ENCODE data around the gene TSPAN5.
"Not testable (repeated sequence)": the region's sequence is repeated elsewhere in the genome, so short reads cannot be mapped to it uniquely, and the experiment has no call there.

TSPAN5 gene

DNA sequence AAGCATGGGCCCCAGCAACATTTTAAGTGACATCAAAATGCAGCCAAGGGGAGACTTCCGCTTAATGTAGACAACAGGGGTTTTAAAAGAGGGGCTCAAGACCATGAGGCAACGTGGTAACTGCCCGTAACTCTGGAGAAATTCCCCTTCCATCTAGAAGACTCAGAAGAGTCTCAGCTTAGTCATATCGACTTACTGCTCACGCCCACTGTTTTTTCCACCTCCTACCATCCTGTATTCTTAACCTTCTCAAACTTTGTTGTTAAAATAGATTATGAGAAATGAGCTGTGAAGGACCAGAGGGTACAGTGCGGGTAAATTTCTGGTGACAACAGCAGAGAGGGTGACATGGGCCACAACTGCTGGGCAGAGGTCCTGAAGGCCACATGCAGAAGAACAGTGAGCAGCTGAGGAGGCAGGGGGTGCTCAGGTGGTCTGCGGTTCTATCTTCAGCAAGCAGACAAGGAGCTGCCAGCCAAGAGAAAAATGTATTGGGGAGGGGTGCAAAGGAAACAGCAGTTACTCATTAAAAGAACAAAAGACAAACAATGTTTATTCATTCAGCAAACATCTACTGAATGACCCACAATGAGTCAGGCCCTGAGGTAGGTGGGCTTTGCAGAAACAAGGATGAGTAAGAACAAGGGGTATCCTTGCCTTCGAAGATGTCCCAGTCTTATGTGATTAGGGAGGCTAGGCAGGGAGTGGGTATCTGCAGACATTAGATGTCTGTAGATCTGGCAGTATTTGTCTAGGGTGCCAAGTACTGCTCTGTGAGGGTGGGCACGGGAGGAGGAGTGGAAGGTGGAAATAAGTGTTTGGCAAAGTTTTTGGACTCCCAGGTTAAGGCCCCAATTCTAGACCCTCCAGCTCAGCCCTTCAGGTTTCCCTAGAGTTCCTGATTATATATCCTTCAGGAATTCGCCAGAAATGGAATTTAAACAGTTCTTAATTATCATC, 175.3 kb downstream of the TSPAN5 start:
- DNase-seq: no peak

DNA sequence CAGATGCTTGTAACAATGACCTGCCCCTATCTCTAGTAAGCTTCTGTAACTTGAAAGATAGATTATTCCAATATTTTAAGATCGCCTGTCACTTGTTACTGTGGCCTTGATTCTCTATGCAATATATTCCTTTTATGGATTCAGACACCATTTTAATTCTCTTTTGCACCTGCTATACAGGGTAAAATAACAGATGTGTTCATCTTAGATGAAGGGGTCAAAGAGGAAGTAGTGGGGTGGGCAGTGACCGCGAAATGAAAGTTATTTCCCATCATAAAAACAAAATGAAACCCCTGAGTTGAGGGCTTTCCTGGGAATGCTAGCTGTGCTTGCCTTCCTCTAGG, 175.9 kb downstream of the TSPAN5 start:
- no peak for DNase-seq

DNA sequence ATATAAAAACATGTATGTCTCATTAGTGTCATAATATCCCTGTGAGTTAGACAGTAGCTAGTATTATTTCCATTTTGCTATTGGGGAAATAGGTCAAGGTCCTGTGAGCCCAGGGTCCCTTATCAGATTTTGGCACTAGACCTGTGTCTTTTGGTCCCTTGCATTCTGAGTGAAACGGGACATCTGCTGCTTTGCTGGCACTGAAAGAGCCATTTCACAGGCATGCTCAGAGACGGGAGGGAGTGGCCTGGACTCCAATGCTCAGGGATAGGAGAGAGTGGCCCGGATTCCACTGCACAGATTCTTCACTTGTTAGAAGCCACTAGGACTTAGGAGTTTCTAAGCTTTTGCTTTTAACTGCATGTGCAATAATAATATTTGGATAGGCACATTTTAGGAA, 177.2 kb downstream of the TSPAN5 start:
- DNase-seq: no peak

DNA sequence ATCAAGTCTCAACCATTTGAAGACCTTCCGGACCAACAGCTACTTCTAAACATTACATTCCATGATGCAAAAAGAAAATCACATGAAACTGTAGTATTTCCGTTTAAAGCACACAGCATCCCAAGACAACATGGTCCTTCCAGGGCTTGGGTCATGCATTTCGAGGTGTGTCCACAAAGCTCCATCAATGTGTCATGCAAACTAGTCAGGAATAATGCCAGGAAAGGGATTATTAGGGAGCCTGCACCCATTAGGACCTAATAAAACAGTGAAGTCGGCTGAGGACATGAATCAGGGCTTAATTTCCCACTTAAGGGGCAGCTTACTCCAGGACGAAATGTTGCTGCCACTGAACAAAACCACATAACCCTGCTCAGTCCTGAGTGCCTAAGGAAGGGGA, 177.9 kb downstream of the TSPAN5 start:
- no peak for DNase-seq

DNA sequence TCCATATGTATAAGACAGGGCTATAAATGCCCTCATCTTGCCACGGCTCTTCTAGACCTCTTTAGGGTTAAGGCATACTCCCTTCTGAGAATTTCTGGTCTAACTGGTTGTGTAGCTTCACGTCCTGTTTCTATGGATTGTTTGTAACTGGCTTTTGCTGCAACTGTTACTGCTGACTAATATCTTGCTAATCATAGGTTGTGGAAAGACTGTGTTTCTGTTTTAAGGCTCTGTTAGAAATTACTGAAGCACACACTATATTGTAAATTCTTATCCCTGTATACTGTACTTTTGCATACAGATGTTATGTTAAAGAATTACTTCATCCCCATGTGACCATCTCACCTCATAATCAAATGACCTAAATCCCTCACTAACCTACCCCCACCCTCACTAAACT, 178.8 kb downstream of the TSPAN5 start:
- DNase-seq: not testable (repeated sequence)

DNA sequence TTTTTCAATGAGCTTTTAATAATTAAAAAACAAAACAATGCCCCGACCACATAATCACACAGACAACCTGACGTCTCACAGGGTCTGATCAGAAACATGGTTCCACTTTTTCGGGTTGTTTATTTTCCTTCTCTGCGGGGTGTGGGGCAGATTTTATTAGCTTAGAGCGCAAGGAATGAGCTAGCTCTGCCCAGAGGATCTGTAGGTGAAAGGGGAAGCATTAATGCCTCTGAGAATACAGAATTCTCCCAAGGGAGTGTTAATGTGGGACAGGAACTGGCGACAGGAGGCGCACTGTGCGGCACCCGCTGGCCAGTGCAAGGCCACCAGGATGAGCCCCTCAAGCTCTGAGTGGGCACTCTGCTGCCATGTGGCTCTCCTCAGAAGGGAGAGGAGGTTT, 181.5 kb downstream of the TSPAN5 start:
- no peak for DNase-seq

DNA sequence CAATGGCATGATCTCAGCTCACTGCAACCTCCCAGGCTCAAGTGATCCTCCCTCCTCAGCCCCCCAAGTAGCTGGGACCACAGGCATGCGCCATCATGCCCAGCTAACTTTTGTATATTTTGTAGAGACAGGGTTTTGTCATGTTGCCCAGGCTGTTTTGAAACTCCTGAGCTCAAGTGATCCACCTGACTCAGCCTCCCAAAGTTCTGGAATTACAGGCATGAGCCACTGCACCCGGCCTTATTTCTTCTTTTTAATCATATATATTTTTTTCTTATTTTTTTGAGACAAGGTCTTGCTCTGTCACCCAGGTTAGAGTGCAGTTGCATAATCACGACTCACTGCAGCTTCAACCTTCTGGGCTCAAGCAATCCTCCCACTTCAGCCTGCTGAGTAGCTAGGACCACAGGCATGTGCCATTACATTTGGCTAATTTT, 184.0 kb downstream of the TSPAN5 start:
- no peak for DNase-seq

DNA sequence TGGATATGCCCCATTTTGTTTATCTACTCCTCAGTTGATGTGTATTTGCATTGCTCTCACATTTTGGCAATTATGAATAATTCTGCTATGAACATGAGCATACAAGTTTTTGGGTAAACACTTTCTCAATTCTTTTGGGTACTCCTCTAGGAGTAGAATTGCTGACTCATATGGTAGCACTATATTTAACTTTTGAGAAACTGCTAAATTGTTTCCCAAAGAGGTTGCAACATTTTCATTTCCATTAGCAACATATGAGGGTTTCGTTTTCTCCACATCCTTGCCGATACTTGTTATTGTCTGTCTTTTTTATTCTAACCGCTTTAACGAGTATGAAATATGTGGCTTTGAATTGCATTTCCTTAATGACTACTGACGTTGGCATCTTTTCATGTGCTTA, 185.4 kb downstream of the TSPAN5 start:
- no peak for DNase-seq

DNA sequence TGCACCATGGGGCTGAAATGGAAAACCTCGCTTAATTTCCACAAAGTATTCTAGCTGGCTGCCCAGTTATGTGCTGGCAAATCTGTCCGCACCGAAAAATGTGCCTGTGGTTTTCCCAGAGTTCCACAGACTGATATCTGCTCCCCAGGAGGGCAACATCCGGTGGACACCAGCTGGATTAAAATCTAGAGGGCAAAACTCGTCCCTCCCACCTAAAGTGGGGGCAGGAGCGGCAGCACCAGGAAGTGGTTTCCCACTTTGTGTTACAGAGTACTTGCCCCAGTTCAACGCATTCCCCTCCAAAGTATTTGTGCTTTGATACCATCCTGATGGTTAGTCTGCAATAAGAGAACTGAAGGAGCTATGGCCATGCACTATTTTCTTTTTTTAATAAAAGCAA, 187.6 kb downstream of the TSPAN5 start:
- no peak for DNase-seq

DNA sequence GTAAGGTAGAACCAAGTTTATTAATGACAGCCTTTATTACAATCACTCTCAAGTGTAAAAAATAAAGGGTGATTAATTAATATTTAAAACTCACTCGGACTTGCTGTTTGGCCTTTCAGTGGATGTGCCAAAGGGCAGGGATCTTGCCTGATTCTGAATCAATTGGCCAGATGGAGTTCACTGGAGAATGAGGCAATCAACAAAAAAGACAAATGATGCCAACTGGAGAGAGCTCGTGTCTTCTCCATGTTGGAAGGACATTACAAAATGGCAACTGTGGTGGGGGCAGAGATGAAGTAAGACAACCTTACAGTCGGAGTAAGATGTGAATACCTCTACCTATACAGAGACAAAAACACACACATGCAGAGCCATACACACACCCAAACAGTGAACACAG, 188.0 kb downstream of the TSPAN5 start:
- no peak for DNase-seq

DNA sequence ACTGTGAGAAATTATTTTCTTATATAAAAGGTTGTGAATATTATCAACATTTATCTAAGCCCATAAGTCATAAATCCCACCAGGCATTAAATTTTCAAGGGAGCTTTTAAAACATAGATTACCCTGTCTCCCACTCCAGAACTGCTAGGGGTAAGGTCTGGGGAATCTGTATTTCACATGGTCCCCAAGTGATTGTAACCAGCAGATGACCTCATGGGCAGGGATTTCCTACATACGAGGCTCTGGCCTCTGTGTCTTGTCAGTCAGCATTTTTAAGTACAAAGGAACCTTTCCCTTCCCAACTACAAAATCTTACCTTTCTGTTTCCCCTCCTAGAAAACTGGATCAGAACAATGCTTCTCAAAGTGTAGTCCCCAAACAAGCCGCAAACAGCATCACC, 188.6 kb downstream of the TSPAN5 start:
- DNase-seq: no peak

DNA sequence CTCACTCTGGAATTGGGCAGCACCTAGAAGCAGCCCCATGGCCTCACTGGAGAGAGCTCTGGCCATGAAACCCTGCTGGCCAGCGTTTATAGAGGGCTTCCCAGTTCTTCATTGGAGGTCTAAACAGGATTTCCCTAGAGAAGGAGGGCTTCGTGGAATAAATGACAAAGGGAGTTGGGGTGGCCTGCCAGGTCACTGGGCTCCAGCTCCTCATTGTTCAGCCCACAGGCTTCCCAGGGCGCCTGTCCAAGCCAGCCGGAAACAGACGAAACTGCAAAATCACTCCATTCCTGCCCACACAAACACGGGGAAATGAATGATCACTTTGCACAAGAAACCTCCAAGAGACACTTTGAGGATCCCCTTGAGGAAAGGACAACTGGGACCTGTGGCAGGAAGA, 189.7 kb downstream of the TSPAN5 start:
- no peak for DNase-seq

DNA sequence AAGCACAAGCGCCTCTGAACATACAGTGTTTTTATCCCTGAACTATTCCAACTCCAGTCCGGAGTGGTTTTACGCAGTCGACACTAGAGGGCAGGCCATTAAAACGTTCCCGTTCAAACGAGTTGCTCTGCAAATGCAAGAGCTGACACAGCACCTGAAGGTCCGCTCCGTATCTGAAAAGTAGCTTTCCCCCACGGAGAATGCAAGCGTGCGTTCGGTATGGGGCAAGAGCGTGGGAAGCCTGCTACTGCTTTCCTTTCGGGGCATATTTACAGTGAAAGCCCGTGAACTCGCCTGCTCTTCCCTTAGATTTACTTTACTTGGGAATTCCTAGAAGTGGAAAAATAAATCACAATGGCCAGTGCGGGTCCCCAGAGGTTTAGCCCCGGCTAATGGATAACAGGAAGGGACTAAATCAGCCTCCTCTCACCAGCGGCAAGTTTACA, 190.8 kb downstream of the TSPAN5 start:
- peak; percentile 7 for DNase-seq

DNA sequence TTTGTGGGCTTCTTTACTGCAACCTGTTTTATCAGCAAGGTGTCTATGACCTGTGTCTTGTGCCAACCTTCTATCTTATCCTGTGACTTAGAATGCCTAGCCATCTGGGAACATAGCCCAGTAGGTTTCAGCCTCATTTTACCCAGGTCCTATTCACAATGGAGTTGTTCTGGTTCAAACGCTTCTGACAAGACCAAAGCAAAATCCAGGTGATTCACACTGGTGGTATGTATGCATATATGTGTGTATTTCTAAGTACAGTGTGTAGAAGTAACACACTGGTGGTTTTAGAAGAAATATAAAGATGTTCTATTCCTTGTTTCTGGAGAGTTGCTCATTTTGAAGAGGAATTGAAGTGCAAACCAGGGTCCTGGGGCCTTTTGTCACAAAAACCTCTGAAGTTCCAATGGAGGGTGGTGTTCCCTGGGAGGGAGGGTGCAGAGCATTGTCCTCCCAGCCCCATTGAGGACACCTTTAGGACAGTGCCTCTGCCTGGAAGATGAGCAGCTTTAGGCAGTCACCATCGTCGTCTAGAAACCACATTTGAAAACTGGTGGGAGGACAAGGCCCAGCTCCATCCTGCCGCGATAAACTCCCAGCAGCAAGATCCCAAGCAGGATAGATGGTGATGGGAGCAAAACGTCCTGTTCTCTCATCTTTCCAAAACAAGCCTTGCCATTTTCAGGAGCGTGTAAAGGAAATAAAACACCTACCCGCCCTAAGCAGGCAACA, 191.4 kb downstream of the TSPAN5 start:
- no peak for DNase-seq

DNA sequence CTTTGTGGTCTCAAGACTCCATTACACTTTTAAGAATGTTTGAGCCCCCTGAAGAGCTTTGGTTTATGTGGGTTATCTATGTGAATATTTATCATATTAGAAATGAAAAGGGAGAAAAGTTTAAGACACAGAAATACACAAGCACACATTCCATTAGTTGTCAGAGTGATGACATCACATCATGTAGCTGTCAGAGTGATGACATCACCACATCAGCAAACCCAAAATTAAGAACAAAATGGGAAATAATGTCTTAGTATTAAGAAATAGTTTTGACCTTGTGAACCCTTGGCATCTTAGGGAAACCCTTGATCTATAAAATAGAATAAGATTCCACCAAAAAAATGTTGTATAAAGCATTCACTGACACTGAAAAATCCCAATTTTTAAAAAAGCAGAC, 195.9 kb downstream of the TSPAN5 start:
- DNase-seq: no peak

DNA sequence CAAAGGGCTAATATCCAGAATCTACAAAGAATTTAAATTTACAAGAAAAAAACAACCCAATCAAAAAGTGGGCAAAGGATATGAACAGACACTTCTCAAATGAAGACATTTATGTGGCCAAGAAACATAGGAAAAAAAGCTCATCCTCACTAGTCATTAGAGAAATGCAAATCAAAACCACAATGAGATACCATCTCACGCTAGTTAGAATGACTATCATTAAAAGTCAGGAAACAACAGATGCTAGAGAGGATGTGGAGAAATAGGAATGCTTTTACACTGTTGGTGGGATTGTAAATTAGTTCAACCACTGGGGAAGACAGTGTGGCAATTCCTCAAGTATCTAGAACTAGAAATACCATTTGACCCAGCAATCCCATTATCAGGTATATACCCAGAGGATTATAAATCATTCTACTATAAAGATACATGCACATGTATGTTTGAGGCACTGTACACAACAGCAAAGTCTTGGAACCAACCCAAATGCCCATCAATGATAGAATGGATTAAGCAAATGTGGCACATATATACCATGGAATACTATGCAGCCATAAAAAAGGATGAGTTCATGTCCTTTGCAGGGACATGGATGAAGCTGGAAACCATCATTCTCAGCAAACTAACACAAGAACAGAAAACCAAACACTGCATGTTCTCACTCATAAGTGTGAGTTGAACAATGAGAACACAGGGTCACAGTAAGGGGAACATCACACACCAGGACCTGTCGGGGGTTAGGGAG, 197.1 kb downstream of the TSPAN5 start:
- not testable (repeated sequence) for DNase-seq

DNA sequence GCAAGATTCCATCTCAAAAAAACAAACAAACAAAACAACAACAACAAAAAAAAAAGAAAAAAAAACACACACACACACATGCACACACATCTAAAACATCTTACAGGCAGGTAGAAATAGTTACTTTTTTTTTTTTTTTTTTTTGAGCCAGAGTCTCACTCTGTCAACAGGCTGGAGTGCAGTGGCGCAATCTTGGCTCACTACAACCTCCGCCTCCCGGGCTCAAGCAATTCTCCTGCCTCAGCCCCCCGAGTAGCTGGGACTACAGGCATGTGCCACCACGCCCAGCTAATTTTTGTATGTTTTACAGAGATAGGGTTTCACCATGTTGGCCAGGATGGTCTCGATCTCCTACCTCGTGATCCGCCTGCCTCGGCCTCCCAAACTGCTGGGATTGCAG, 201.0 kb downstream of the TSPAN5 start:
- DNase-seq: not testable (repeated sequence)

DNA sequence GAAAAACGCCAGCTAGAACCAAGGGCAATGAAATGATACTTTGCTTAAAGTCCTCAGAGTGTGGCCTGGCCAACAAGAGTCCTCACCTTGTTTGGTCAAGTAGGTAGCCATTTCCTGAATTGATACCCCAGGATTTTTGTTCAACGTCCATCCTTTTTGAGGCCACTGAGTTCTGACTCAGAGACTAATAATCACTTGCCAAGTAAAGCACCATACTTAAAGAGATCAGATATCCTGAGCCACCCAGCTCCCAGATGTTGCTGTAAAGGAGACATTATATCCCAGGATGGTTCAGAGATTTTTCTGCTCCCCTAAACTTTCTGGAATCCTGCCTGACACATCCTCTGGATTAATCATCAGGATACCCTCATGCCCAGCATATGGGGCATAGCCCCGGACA, 206.3 kb downstream of the TSPAN5 start:
- DNase-seq: no peak

DNA sequence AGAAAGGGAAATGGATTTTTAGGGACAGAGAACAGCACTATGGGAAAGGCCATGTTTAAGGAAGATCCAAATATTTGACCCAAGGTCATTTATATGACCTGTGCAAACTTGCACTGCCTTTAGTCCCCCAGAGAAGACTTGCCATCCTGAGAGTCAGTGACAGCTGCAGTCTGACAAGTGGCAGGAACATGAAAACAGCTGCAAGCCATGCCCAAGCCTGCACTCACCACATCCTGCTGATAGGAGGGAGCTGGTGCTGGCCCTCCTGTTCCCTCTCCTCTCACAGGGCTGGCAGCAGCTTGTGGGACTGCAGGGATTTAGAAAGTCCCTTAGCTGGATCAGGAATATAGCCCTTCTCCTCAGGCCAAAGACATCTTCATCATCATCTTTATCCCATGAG, 209.5 kb downstream of the TSPAN5 start:
- no peak for DNase-seq

DNA sequence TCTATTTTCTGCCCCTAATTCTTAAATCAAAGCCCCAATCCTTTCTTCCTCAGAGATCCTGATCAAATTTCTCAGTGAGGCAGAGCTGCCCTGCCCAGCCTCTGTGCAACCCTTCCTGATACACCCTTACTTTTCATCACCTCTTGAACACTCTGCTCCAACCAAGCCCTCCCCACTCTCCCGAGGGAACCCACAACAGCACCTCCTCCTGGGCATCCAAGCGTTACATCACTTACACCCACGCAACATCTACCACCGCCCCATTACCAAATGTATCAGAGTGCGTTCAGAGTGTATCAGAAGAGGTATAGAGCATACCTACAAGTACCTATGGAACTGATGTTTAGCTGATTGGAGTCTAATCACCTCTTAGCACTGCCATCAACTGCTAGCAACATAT, 210.8 kb downstream of the TSPAN5 start:
- no peak for DNase-seq

DNA sequence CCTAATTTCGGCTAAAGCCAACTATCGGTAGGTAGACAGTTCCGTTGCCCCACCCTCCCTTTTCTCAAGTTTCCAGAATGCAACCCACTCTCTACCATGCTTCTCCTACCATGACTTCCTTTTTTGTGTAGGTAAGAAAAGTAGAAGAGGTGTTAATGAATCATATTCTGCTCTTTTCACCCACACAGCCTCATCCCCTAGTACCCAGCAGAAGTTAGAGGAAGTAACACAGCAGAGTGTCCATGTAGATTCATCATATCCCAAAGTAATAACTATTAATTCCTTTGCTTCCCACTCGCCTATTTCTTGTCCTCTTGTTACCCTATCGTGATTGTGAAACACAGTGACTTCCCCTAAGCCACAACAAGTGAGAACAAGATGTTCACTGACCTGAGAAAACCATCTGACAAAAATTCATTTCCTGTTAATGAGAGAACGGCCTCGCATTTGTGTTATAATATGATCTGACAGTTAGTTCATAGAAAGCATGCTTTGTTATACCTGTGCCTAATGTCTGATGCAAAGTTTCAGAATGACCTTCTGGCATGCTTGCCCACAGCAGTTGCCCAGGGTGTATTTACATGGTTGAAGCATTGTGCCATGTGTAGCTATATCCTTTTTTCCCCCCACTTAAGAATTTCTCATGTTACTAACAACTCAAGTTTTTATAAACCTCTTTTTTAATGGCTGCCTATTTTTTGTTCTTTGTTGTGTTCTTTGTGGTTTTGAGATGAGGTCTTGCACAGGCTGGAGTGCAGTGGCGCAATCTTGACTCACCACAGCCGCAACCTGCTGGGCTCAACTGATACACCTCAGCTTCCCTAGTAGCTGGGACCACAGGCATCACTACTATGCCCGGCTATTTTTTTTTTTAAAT, 211.7 kb downstream of the TSPAN5 start:
- DNase-seq: no peak

DNA sequence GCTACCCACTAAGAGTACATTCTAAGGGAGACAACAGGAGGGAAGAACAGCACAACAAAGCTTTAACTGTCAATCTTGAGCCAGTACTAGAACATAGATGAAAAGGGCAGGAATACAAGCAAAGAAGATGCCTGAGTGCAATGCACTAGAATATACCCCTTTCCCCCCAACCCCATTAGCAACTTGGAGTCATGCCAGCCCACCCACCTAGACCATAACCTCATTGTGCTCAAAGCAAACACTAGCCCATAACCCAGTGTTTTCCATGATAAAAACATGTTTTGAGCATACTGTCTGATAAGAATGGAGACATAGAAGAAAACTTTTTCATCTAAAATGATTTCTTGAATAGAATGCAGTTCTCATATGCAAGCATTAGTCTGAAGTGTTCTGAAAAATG, 214.0 kb downstream of the TSPAN5 start:
- DNase-seq: no peak

DNA sequence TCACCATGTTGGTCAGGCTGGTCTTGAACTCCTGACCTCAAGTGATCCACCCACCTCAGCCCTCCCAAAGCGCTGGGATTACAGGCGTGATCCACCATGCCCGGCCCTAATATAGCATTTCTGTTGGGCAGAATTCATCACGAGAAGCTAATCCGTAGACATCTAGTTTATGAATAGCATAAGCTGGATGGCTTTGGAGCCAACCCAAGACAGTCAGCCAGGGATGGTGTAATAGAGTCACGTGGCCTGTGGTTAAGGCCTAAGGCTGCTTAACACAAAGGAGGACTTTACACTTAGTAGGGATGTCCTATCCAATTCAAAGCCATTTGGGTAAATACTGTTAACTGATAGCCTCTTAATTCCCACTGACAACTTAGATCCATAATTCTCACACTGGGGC, 223.6 kb downstream of the TSPAN5 start:
- DNase-seq: no peak
